HepG2 (cell line): ENCODE results near the gene CD37. TPM values are rescaled to one million over a fixed set of nuclear protein-coding genes. Genes with fewer than 3 reads are reported as not detected.

Experiments used
- KDM2A ChIP-seq: sonication (generic); formaldehyde crosslinking; IDR thresholded peaks from 2 replicates; pipeline ENCODE4 v1.4.0; 2020; ENCODE audit warnings: low read depth, missing genetic modification reagents, borderline replicate concordance
- NKX3-1 ChIP-seq: sonication (generic); formaldehyde crosslinking; IDR thresholded peaks from 2 replicates; pipeline ENCODE4 v1.5.0; 2020; ENCODE audit warnings: missing genetic modification reagents
- NR3C1 ChIP-seq: sonication (generic); formaldehyde crosslinking; IDR thresholded peaks from 2 replicates; pipeline ENCODE4 v1.4.0; 2020; ENCODE audit warnings: missing genetic modification reagents
- PHF8 ChIP-seq: sonication (generic); formaldehyde crosslinking; IDR thresholded peaks from 2 replicates; pipeline ENCODE4 v1.5.0; 2020; ENCODE audit warnings: missing genetic modification reagents
- POLR2G ChIP-seq: fragments of 200-400 bp; formaldehyde crosslinking; IDR thresholded peaks from 2 replicates; pipeline ENCODE4 v1.6.1; 2018; ENCODE audit warnings: mild to moderate bottlenecking, low read depth, low read length, moderate library complexity
- RBFOX2 ChIP-seq: fragments of 200-400 bp; formaldehyde crosslinking; IDR thresholded peaks from 2 replicates; pipeline ENCODE4 v1.6.1; 2017; ENCODE audit warnings: low read depth, mild to moderate bottlenecking, low read length
- YEATS4 ChIP-seq: sonication (generic); formaldehyde crosslinking; IDR thresholded peaks from 2 replicates; pipeline ENCODE4 v1.4.0; 2020; ENCODE audit warnings: missing genetic modification reagents, borderline replicate concordance
- ZFX ChIP-seq: sonication (generic); formaldehyde crosslinking; IDR thresholded peaks from 2 replicates; pipeline ENCODE4 v1.4.0; 2020; ENCODE audit warnings: mild to moderate bottlenecking, low read depth, missing genetic modification reagents, moderate library complexity
- ZNF274 ChIP-seq: sonication (generic); formaldehyde crosslinking; IDR thresholded peaks from 2 replicates; pipeline ENCODE4 v1.5.1; 2020; ENCODE audit warnings: mild to moderate bottlenecking, missing genetic modification reagents
- ZNF558 ChIP-seq: sonication (generic); formaldehyde crosslinking; IDR thresholded peaks from 2 replicates; pipeline ENCODE4 v1.9.0; 2022; ENCODE audit warnings: mild to moderate bottlenecking, missing genetic modification reagents, borderline replicate concordance
- ZNF563 ChIP-seq: sonication (generic); formaldehyde crosslinking; IDR thresholded peaks from 2 replicates; pipeline ENCODE4 v1.8.0; 2022; ENCODE audit warnings: mild to moderate bottlenecking, moderate library complexity, missing genetic modification reagents
- ZNF773 ChIP-seq: sonication (generic); formaldehyde crosslinking; IDR thresholded peaks from 2 replicates; pipeline ENCODE4 v1.4.0; 2020; ENCODE audit warnings: missing genetic modification reagents, borderline replicate concordance
- ZNF777 ChIP-seq: sonication (generic); formaldehyde crosslinking; IDR thresholded peaks from 2 replicates; pipeline ENCODE4 v1.4.0; 2020; ENCODE audit warnings: missing genetic modification reagents
- polyA plus RNA-seq, 8 experiments: library from polyadenylated mRNA; depleted of rRNA in 3 of 8; stranded (reverse) in 7 of 8; unstranded in 1 of 8; fragments of >200 nt; fragmentation: Illumina TruSeq in 4 of 8; extraction: Trizol in 4 of 8; gene quantifications; 2 replicates each; pipeline versions ENCODE4 v1.2.1 to v1.2.3, GENCODE V29; 2011 to 2016; ENCODE audit warnings: low read depth in 4 of 8, missing spikeins in 1 of 8, mixed read lengths in 1 of 8; ENCODE audit not compliant: insufficient read depth in 1 of 8
- total RNA-seq, 5 experiments: library from RNA; depleted of rRNA; stranded (reverse); fragments of >200 nt; fragmentation: Illumina TruSeq; extraction: Trizol; gene quantifications; 2 replicates each; pipeline ENCODE4 v1.2.3, GENCODE V29; 2016; ENCODE audit warnings: low read depth in 1 of 5
- TF ChIP-seq, protein P1 (sequence below): sonication (generic); formaldehyde crosslinking; IDR thresholded peaks from 2 replicates; pipeline ENCODE4 v1.5.1; 2020; ENCODE audit warnings: mild to moderate bottlenecking, missing genetic modification reagents, moderate library complexity
- TF ChIP-seq, protein P2 (sequence below): sonication (generic); formaldehyde crosslinking; IDR thresholded peaks from 2 replicates; pipeline ENCODE4 v1.4.0; 2020; ENCODE audit warnings: missing genetic modification reagents
- TF ChIP-seq, protein P3 (sequence below): sonication (generic); formaldehyde crosslinking; IDR thresholded peaks from 2 replicates; pipeline ENCODE4 v1.5.1; 2020; ENCODE audit warnings: missing genetic modification reagents, mild to moderate bottlenecking, borderline replicate concordance

The CD37 gene
- total and polyA plus RNA-seq, 2 of the 13 experiments (the other 11 are each of a cell fraction or from before 2014, with no cell fraction given) = not detected

DNA sequence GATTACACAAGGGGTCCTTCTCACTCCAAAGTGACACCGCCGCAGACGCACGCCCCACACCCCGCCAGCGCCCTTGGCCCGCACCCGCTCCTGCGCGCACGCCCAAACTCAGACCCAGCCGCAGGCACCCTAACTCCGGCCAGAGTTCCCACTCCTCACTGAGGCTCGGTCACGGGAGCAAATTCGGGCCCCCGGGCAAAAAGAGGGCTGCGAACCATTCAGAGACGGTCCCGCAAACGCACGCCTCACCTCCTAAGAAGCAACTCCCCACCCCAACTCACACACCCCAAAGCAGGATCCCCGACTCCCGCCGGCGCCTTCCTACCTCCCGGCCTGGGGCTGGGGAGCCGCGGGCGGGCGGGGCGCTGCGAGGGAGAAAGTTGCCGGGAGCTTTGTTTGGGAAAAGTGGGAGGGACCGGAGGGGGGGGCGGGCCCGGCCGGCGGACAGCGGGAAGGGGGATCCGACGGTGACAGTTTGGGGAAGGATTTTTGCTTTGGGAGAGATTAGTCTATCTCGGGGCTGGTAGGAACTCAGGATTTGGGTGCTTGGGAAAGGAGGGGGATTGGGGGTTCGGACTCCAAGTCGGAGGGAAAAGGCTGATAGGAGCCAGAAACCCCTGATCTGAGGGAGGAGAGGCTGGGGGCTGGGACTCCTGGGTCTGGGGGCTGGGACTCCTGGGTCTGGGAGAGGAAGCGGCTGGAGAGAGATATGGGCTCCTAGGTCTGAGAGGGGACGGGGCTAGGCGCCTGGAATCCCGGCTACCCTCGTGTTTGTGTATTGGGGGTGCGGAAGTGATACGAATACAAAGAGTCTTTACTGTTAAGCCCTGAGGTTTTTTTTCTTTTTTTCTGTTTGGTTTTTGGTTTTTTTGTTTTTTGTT, 27.1 kb downstream of the CD37 start, which contains the start of gene TEAD2 (continued):
- TF ChIP-seq, protein P1, sequence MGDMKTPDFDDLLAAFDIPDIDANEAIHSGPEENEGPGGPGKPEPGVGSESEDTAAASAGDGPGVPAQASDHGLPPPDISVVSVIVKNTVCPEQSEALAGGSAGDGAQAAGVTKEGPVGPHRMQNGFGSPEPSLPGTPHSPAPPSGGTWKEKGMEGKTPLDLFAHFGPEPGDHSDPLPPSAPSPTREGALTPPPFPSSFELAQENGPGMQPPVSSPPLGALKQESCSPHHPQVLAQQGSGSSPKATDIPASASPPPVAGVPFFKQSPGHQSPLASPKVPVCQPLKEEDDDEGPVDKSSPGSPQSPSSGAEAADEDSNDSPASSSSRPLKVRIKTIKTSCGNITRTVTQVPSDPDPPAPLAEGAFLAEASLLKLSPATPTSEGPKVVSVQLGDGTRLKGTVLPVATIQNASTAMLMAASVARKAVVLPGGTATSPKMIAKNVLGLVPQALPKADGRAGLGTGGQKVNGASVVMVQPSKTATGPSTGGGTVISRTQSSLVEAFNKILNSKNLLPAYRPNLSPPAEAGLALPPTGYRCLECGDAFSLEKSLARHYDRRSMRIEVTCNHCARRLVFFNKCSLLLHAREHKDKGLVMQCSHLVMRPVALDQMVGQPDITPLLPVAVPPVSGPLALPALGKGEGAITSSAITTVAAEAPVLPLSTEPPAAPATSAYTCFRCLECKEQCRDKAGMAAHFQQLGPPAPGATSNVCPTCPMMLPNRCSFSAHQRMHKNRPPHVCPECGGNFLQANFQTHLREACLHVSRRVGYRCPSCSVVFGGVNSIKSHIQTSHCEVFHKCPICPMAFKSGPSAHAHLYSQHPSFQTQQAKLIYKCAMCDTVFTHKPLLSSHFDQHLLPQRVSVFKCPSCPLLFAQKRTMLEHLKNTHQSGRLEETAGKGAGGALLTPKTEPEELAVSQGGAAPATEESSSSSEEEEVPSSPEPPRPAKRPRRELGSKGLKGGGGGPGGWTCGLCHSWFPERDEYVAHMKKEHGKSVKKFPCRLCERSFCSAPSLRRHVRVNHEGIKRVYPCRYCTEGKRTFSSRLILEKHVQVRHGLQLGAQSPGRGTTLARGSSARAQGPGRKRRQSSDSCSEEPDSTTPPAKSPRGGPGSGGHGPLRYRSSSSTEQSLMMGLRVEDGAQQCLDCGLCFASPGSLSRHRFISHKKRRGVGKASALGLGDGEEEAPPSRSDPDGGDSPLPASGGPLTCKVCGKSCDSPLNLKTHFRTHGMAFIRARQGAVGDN (CRISPR knock-in tag) = peak; percentile 46; the same call in 1 of the 2 replicates
- TF ChIP-seq ZNF773 (CRISPR knock-in tag) = no peak
- peak; percentile 29; the same call in 1 of the 2 replicates for TF ChIP-seq YEATS4 (CRISPR knock-in tag)
- TF ChIP-seq KDM2A = peak; percentile 42; the same call in 1 of the 2 replicates
- peak; percentile 22; the same call in 1 of the 2 replicates for TF ChIP-seq ZFX (CRISPR knock-in tag)
- peak; percentile 49; the same call in 1 of the 2 replicates for TF ChIP-seq ZNF563 (CRISPR knock-in tag)
- TF ChIP-seq NR3C1 (CRISPR knock-in tag) = no peak
- 0 out of 2 replicates have a peak, but pooled peaks have one; percentile 58 for TF ChIP-seq ZNF558 (CRISPR knock-in tag)
- peak; percentile 42; the same call in 1 of the 2 replicates for TF ChIP-seq ZNF777 (CRISPR knock-in tag)
- TF ChIP-seq, protein P2, sequence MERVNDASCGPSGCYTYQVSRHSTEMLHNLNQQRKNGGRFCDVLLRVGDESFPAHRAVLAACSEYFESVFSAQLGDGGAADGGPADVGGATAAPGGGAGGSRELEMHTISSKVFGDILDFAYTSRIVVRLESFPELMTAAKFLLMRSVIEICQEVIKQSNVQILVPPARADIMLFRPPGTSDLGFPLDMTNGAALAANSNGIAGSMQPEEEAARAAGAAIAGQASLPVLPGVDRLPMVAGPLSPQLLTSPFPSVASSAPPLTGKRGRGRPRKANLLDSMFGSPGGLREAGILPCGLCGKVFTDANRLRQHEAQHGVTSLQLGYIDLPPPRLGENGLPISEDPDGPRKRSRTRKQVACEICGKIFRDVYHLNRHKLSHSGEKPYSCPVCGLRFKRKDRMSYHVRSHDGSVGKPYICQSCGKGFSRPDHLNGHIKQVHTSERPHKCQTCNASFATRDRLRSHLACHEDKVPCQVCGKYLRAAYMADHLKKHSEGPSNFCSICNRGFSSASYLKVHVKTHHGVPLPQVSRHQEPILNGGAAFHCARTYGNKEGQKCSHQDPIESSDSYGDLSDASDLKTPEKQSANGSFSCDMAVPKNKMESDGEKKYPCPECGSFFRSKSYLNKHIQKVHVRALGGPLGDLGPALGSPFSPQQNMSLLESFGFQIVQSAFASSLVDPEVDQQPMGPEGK (CRISPR knock-in tag) = peak; percentile 51; the same call in 1 of the 2 replicates
- 0 out of 2 replicates have a peak, but pooled peaks have one; percentile 3 for TF ChIP-seq ZNF274 (CRISPR knock-in tag)
- TF ChIP-seq NKX3-1 (CRISPR knock-in tag) = no peak
- peak; percentile 41 for TF ChIP-seq RBFOX2
- TF ChIP-seq POLR2G = peak; percentile 22; the same call in 1 of the 2 replicates
- TF ChIP-seq, protein P3, sequence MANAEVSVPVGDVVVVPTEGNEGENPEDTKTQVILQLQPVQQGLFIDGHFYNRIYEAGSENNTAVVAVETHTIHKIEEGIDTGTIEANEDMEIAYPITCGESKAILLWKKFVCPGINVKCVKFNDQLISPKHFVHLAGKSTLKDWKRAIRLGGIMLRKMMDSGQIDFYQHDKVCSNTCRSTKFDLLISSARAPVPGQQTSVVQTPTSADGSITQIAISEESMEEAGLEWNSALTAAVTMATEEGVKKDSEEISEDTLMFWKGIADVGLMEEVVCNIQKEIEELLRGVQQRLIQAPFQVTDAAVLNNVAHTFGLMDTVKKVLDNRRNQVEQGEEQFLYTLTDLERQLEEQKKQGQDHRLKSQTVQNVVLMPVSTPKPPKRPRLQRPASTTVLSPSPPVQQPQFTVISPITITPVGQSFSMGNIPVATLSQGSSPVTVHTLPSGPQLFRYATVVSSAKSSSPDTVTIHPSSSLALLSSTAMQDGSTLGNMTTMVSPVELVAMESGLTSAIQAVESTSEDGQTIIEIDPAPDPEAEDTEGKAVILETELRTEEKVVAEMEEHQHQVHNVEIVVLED (CRISPR knock-in tag) = no peak
- TF ChIP-seq PHF8 (CRISPR knock-in tag) = peak; percentile 19; the same call in 1 of the 2 replicates
